Bone marrow (tissue), 2 donors: ENCODE measurements around the gene ADAMTSL2.

Experiments used
- DNase-seq, 2 donors: peaks; one replicate each; lab custom pipeline; 2025; lab: John Stamatoyannopoulos, UW

Gene ADAMTSL2

DNA sequence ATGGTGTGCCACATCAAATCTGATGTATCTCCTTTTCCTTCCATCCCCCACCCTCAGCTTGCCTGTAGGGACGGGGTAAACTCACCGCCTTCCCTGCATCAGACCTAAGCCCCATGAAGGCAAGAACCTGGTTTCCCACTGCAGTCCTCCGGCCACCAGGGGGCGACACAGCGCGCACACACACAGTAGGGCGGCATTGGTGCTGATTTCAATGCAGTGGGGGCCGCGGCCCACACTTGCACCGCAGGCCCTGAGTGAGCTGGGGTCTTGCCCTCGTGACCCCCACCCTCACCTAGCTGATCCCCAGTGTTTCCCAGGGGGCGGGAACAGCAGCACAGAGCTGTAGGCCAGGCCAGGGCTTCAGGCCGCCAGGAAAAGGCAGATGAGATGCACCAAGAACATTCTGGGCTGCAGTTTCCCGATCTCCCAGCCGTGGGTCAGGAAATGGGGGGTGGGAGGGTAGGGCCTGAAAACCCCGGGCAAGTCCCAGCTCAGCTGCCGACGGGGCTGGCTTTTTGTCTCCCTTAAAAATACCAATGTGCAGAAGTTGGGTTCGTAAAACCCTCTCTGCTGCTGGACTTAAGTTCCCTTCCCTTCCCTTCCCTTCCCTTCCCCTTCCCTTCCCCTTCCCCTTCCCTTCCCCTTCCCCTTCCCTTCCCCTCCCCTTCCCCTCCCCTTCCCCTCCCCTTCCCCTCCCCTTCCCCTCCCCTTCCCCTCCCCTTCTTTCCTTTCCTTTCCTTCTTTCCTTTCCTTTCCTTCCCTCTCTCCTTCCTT, 55.1 kb downstream of the ADAMTSL2 start:
- no peak for DNase-seq

DNA sequence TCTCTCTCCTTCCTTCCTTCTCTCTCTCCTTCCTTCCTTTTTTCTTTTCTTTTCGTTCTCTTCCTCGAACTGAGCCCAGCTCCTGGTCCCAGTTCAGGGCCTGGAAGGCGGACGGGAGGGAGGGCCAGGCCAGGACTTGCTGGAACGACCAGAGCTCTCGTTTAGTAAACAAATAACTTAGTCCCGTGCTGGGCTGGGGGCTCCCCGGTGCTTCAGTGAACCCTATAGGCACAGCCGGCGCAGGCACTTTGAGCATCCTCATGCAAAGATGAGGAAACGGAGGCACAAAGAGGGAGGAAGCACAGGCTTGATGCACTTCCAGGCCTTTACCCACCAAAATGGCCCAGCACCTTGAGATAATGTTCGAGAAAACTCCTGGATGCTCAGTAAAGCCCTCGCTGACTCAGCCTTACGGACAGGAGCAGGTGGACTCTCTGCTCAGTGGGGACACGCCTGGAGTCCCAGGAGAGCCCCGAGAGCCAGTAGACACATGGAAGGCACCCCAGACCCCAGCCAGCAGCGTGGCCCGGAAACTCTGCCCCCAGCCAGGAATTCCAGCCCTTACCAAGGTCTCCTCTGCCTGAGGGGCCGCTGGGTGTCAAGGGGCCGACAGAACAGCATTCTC, 55.8 kb downstream of the ADAMTSL2 start:
- DNase-seq = no peak

GRCh38 chr9:133591116-133591910, 56.8 kb downstream of the ADAMTSL2 start:
- DNase-seq = no peak

DNA sequence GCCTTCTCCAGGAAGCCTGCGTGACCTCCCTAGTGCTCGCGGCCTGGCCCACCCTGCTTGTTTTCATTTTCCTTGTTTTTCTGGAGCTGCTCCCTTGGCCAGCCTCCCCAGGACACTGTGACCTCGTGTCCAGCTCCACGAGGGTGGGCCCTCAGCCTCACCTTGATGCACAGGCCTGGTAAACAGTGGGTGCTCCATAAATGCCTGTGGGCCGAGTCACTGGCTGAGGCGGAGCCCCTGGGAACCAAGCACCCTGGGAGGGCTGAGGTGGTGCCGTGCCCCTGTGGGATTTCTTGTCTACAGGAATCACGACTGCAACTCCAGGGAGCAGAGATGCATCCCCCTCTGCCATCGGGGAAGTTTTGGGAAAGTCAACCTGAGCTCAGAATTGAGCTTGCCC, 57.5 kb downstream of the ADAMTSL2 start:
- no peak for DNase-seq

DNA sequence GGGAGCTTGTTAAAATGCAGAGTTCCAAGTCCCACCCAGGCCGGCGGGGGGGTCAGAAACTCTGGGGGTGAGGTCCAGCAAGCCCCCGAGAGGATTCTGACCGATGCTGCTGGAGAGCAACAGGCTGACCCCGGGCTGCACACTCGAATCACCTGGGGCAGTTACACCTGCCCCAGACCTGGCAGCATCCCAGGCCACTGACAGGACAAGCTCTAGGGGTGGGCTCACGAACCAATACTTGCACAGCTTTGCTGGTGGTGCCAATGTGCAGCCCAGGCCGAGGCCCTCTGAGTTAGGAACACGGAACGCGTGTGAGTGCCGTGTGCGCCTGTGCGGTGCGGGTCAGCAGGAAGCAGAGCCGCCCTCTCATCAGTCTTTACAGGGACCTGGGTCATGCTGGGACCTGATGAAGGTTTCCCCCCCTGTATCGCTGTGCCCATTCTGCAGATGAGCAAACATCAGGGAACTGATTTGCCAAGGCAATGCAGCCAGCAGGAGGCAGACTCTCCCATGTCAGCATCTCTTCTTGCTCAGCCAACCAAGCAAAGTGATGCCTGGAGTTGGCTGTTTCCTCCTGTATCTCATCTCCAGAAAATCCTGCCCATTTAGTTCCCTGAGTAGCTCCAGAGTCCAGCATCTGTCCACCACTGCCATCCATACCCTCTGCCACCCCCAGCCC, 58.4 kb downstream of the ADAMTSL2 start:
- DNase-seq = no peak

DNA sequence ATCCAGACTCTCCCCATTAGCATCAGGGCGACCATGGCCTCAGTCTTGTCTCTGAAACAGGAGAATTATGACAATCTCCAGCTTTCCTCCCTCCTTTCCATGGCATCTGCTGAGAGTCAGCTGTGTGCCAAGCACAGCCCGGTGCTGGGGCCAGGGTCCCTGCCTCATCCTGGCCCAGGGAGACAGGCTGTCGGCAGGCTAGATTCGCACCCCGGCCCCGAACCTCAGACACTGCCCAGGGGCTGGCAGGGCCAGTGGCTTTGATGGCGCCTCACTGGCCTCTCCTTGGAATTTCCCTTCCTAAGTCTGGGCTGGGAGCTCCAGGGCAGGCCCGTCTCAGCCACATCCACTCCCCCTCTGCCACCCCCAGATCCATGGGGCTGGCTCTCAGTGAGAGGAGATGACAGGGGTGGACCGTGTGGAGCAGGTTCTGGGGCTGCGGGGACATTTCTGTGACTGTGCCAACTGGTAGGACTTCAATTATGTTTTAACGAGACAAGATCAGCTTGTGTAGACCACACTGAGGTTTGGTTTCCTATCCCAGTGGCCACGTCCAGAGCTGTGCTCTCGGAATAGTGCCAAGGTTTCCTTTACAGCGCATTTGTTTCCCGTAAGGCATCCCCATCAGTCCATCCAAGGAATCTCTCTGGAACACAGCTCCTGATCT, 59.2 kb downstream of the ADAMTSL2 start:
- no peak for DNase-seq

DNA sequence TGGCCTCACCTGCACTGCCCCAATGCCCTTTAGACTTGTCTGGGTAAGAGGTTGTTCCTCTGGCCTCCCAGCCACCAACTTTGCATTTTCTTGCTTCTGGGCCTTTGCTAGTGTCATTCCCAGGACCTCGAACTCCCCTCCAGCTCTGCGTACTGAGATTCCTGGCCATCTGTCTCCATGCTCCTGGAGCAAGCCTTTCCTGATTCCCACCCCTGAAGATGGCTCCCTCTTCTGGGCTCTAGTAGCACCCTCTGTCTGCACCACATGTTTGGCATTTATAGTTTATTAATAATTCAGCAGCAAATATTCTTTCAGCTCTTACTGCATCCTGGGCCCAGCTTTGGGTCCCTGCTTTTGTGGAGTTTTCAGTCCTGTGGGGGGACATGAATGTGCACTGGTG, 59.8 kb downstream of the ADAMTSL2 start:
- no peak for DNase-seq

- no peak for DNase-seq
Measured at GRCh38 chr9:133595910-133596309, 61.4 kb downstream of the ADAMTSL2 start.

DNA sequence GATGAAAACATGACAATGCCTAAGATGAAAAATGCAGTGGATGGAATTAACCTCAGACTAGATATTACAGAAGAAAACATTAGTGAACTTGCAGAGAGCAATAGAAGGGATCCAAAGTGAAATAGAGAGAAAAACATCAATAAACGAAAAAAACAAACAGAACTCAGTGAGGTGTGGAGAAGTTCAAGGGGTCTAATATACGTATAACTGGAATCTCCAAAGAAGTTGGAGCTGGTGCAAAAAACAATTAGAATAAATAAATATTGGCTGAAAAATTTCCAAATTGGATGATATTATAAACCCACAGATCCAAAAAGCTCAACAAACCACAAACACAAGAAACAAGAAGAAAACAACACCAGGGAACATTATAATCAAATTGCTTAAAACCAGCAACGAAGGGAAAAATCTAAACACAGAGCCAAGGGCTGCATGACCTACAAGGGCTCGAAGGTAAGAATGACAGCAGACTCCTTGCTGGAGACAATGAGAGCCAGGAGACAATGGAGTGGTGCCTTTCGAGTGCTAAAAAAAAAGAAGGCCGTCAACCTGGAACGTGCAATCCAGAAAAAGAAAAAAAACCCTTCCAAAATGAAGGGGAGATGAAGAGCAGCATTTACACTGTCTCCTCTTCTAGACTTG, 62.9 kb downstream of the ADAMTSL2 start:
- no peak for DNase-seq

GRCh38 chr9:133598978-133599377, 64.5 kb downstream of the ADAMTSL2 start:
- DNase-seq = no peak

GRCh38 chr9:133599470-133600173, 65.1 kb downstream of the ADAMTSL2 start:
- DNase-seq = no peak

- DNase-seq = no peak
Measured at GRCh38 chr9:133600739-133601138, 66.2 kb downstream of the ADAMTSL2 start.

GRCh38 chr9:133601746-133602145, 67.2 kb downstream of the ADAMTSL2 start:
- DNase-seq = no peak

DNA sequence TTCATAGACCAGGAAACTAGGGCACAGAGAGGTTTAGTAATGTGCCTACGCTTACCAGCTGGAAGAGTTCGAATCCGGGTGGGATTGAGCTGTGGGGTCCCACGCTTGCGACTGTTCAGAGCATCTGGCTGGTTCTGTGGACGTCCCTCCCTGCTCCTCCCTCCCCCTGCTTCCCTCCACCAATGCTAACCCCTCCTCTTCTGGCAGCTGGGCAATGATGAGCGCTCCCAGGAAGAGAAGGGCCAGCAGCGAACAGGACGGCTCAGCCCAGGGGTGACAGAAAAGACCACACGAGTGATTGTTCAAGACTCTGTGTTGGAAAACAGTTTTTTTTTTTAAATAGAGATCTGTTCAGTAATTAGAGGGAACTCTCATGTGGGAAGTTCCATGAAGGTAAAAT, 67.8 kb downstream of the ADAMTSL2 start:
- DNase-seq = no peak

GRCh38 chr9:133603135-133603927, 68.8 kb downstream of the ADAMTSL2 start:
- no peak for DNase-seq

DNA sequence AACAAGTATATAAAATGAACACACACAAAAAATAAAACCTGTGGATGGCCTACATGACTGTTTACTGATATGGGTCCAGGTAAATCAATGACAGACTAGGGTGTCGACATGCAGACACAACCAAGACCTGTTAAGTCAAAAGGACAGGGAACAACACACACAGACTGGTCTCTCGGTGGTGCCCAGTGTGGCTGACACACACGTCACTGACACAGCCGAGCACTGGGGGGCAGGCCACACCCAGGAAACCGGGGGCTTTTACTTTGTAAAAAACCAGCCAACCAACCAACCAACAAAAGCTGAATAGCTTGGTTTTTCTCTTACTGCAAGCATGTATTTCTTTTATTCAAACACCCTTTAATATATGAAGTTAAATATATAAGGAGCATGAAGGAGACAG, 69.7 kb downstream of the ADAMTSL2 start:
- no peak for DNase-seq

- DNase-seq = no peak
Measured at GRCh38 chr9:133604856-133605255, 70.4 kb downstream of the ADAMTSL2 start.

DNA sequence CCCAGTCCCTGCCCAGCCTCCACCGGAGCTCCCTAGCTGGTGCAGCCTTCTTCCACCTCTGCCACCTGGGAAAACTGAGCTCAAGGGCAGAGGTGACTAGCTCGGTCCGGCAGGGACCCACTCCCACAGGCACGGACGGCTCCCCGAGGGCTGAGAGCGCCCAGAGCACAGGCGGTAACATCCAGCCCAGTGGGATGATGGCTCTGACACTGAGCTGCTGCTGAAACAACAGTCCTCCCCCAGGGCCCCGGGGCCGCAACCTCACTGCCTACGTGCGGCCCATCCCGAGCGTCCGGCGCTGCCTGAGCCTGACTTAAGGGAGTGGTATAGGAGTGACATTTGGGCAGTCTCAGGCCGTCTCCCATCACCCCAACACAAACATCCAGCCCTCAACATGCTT, 70.9 kb downstream of the ADAMTSL2 start:
- DNase-seq = no peak

DNA sequence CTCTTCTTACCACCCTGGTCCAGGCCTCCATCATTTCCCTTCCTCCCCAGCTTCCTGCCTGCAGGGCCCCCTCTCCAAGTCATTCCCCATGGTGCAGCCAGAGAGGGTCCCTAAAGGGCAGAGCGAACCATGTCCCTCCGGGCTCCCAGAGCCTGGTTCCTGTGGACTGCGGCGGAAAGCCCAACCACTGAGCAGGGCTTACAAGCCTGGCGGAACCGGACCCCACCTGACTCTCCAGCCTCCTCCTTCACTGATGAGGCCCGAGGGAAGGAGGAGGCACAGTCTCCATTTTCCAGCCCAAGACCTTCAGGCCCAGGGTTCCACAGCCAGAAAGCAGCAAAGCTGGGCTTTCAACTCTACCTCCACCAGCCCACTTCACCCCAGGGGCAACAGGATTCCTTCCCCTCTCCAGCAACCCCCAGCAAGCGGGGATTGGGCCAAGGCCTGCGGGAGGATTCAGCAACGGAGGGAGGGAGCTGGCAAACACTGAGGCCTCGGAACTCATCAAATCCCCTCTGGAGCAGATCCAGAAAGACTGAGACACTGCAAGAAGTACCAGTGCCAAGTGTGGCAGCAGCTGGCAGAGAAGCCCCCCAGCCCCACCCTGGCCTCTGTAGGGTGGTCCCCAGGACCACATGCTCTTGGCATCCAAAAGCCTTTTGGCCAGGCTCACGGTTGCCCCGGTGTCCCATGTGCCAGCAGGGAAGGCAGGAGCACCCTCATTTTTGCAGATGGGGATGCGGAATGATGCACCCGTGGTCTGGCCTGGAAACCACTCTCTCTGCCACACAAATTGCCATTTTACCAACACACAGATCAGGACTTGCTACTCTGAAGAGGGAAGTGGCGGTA, 71.6 kb downstream of the ADAMTSL2 start:
- DNase-seq = no peak
